GM12878 (cell line): ENCODE results near the gene DAZAP1. TPM values are rescaled to one million over a fixed set of nuclear protein-coding genes. Genes with fewer than 3 reads are reported as not detected.

ENCODE experiments used
- ATAC-seq: fragments of 200-7000 bp; cut with Tn5 transposase; 3 replicates; pipeline ENCODE4 v1.9.1; 2020; ENCODE audit warnings: mild to moderate bottlenecking, moderate library complexity
- BruUV-seq: library from RNA; stranded (reverse); fragments of 400-500 nt; replicated peaks from 2 replicates; lab custom pipeline; 2021; lab: Mats Ljungman, UMichigan
- CTCF ChIA-PET: fragments of 300-600 bp; sonication (Branson Sonifier 250); formaldehyde crosslinking; extraction: SDS; loops from one replicate; lab custom pipeline; 2021; ENCODE audit warnings: inconsistent platforms; lab: Yijun Ruan, JAX
- POLR2A ChIA-PET: fragments of 350-600 bp; formaldehyde crosslinking; extraction: SDS; loops from one replicate; lab custom pipeline; 2021; ENCODE audit warnings: inconsistent platforms; lab: Charles Lee
- RAD21 ChIA-PET: fragments of 300-600 bp; sonication (Branson Sonifier 250); formaldehyde crosslinking; loops from one replicate; lab custom pipeline; 2023; ENCODE audit warnings: antibody characterized with exemption; ENCODE audit not compliant: unreplicated experiment; lab: Charles Lee
- SMC1A ChIA-PET: fragments of 300-600 bp; sonication (Branson Sonifier 250); formaldehyde crosslinking; loops from one replicate; lab custom pipeline; 2023; ENCODE audit not compliant: unreplicated experiment, uncharacterized antibody; lab: Charles Lee
- DNase-seq: peaks from one replicate; pipeline ENCODE4 v3.0.0-alpha.2; 2011; ENCODE audit warnings: low read depth, low spot score
- FAIRE-seq: peaks from 3 replicates; lab custom pipeline; 2011; peaks lifted over from hg19 to GRCh38; lab: Jason Lieb, UNC
- H2AFZ ChIP-seq: 2 replicates; pipeline ENCODE4 v1.6.0; 2011; ENCODE audit warnings: low read depth, low read length, control low read depth; ENCODE audit not compliant: control insufficient read depth
- H3K27ac ChIP-seq: 2 replicates; pipeline ENCODE4 v1.5.1; 2011; ENCODE audit warnings: control low read depth; ENCODE audit not compliant: control insufficient read depth, insufficient read depth
- H3K27me3 ChIP-seq, 2 experiments: replicated peaks in 1 of 2; 2 replicates each; pipeline versions ENCODE4 v1.6.0 to v1.6.1; 2011; ENCODE audit warnings: low read length in 1 of 2; ENCODE audit not compliant: control insufficient read depth in 2 of 2, insufficient read depth in 2 of 2
- H3K36me3 ChIP-seq, 2 experiments: 2 replicates each; pipeline ENCODE4 v1.5.1; 2011; ENCODE audit warnings: low read length in 1 of 2; ENCODE audit not compliant: control insufficient read depth in 2 of 2, insufficient read depth in 2 of 2
- H3K4me1 ChIP-seq: 2 replicates; pipeline ENCODE4 v1.6.1; 2011; ENCODE audit warnings: mild to moderate bottlenecking, low read length, moderate library complexity, mixed read lengths; ENCODE audit not compliant: control insufficient read depth, insufficient read depth
- H3K4me2 ChIP-seq: 2 replicates; pipeline ENCODE4 v1.6.0; 2011; ENCODE audit warnings: control low read depth; ENCODE audit not compliant: control insufficient read depth, insufficient read depth
- H3K4me3 ChIP-seq: fragments of 200-600 bp; sonication (generic); 2 replicates; pipeline ENCODE4 v1.5.1; 2016
- H3K79me2 ChIP-seq: 2 replicates; pipeline ENCODE4 v1.6.0; 2011; ENCODE audit warnings: low read length; ENCODE audit not compliant: control insufficient read depth, insufficient read depth
- H3K9ac ChIP-seq: 2 replicates; pipeline ENCODE4 v1.8.0; 2011; ENCODE audit warnings: low read length, control low read depth, mixed read lengths; ENCODE audit not compliant: control insufficient read depth, insufficient read depth
- H3K9me3 ChIP-seq: replicated peaks from 3 replicates; pipeline ENCODE4 v1.5.1; 2011; ENCODE audit warnings: mild to moderate bottlenecking, low read length; ENCODE audit not compliant: control insufficient read depth, insufficient read depth
- H4K20me1 ChIP-seq: 2 replicates; pipeline ENCODE4 v1.6.0; 2011; ENCODE audit not compliant: control insufficient read depth, insufficient read depth
- ATF2 ChIP-seq: IDR thresholded peaks from 2 replicates; pipeline ENCODE4 v1.6.1; 2012; ENCODE audit warnings: low read length, inconsistent platforms
- CTCF ChIP-seq, 3 experiments: IDR thresholded peaks in 2 of 3; conservative IDR thresholded peaks in 1 of 3; 2 replicates each; pipeline ENCODE4 v1.5.1; 2011; ENCODE audit warnings: low read depth in 3 of 3, low read length in 3 of 3, mild to moderate bottlenecking in 3 of 3, control low read depth in 2 of 3, moderate library complexity in 2 of 3, inconsistent platforms in 1 of 3, mixed read lengths in 1 of 3; ENCODE audit not compliant: control insufficient read depth in 2 of 3, insufficient read depth in 1 of 3; ENCODE audit errors: extremely low read depth in 1 of 3
- FOXM1 ChIP-seq: IDR thresholded peaks from 2 replicates; pipeline ENCODE4 v1.6.1; 2012; ENCODE audit warnings: low read depth, mild to moderate bottlenecking, inconsistent platforms, low read length, moderate library complexity
- HDGF ChIP-seq: fragments of 450-650 bp; IDR thresholded peaks from 2 replicates; pipeline ENCODE4 v1.6.1; 2016; ENCODE audit warnings: antibody characterized with exemption
- IKZF1 ChIP-seq: fragments of 450-650 bp; conservative IDR thresholded peaks from 2 replicates; pipeline ENCODE4 v1.6.1; 2017; ENCODE audit warnings: antibody characterized with exemption, mild to moderate bottlenecking
- IKZF2 ChIP-seq, 2 experiments: fragments of 450-650 bp; IDR thresholded peaks; 2 replicates each; pipeline ENCODE4 v1.6.1; 2017; ENCODE audit warnings: mild to moderate bottlenecking in 2 of 2, moderate library complexity in 2 of 2
- MEF2B ChIP-seq: fragments of 450-650 bp; IDR thresholded peaks from 2 replicates; pipeline ENCODE4 v1.6.1; 2018; ENCODE audit warnings: mild to moderate bottlenecking, moderate library complexity; ENCODE audit not compliant: partially characterized antibody, poor library complexity, severe bottlenecking
- MLLT1 ChIP-seq: fragments of 450-650 bp; IDR thresholded peaks from 2 replicates; pipeline ENCODE4 v1.6.1; 2016; ENCODE audit warnings: mild to moderate bottlenecking
- POU2F2 ChIP-seq: IDR thresholded peaks from 3 replicates; pipeline ENCODE4 v1.6.1; 2011; ENCODE audit warnings: low read depth, mild to moderate bottlenecking, low read length, borderline replicate concordance
- WGBS: methylation state at CpG from one replicate; pipeline ENCODE4 v1.1.6; 2016; ENCODE audit warnings: low lambda C conversion rate; ENCODE audit not compliant: insufficient replicate concordance, insufficient coverage; ENCODE audit errors: missing lambda C conversion rate; 5-methylcytosine and 5-hydroxymethylcytosine counted together
- in situ Hi-C: fragments of 300-500 bp; cut with MboI; formaldehyde crosslinking; loops from 9 replicates; pipeline ENCODE4 v1.14.3; 2018; ENCODE audit warnings: mixed read lengths
- intact Hi-C: fragments of 100-400 bp; cut with micrococcal nuclease; formaldehyde crosslinking; loops from one replicate; pipeline ENCODE4 v1.14.2; 2022; ENCODE audit not compliant: unreplicated experiment
- polyA plus RNA-seq, 11 experiments: library from polyadenylated mRNA; depleted of rRNA in 4 of 11; unstranded in 6 of 11; stranded (reverse) in 5 of 11; fragments of >200 nt; fragmentation: Nextera tagmentation in 4 of 11; fragmentation: Illumina TruSeq in 1 of 11; extraction: Ambion mirVana in 4 of 11; extraction: Trizol in 1 of 11; gene quantifications; 1 replicate in 1 of 11; 2 replicates in 10 of 11; pipeline versions ENCODE4 v1.2.1 to v1.2.3, GENCODE V29; 2011 to 2016; ENCODE audit warnings: inconsistent platforms in 2 of 11, missing spikeins in 2 of 11, low read depth in 1 of 11
- total RNA-seq, 4 experiments: library from RNA; depleted of rRNA in 3 of 4; stranded (reverse); fragments of >200 nt in 3 of 4; fragmentation: Illumina TruSeq in 1 of 4; extraction: Trizol in 1 of 4; gene quantifications; 2 replicates each; pipeline versions ENCODE4 v1.2.1 to v1.2.3, GENCODE V29; 2013 to 2021

Gene DAZAP1
- total and polyA plus RNA-seq, 10 of the 15 experiments (the other 5 are each of a cell fraction or from before 2014, with no cell fraction given), result 9.9 to 240 (median 92.3) TPM

- TF ChIP-seq MLLT1 (0 out of 2 replicates have a peak, but pooled peaks have one; percentile 19), IKZF1 (no peak)
- Histone ChIP-seq H3K36me3 (no peaks in the 10 kb centered on the region), H3K27me3 (peaks cover 1 to 5% of the 10 kb centered on the region in 2 experiments; a peak in 2 of 4 replicates), H3K4me3 (peak overlapping the region; percentile 47; the same call in 1 of the 2 replicates), H3K4me1 (peaks cover 4% of the 10 kb centered on the region), H3K4me2 (peak overlapping the region; percentile 87; the same call in 1 of the 2 replicates), H4K20me1 (no peaks in the 10 kb centered on the region), H3K9ac (no peak overlapping the region; the same call in 1 of the 2 replicates), H2AFZ (peak overlapping the region; percentile 72), H3K79me2 (no peaks in the 10 kb centered on the region; the same call in 1 of the 2 replicates), H3K27ac (no peak overlapping the region), H3K9me3 (no peaks in the 10 kb centered on the region)
- SMC1A ChIA-PET, result no interaction called here
- in situ Hi-C loops (no loop called here), intact Hi-C loops (no loop called here)
- POLR2A ChIA-PET, result no interaction called here
- no peak for FAIRE-seq
- no peak for DNase-seq
- CTCF ChIA-PET, result no interaction called here
- BruUV-seq, result no TSS peak
- RAD21 ChIA-PET, result no interaction called here
- 34% methylated on average over 11 of the region's 11 CpGs for WGBS
- ATAC-seq, result no peak
Measured at GRCh38 chr19:1401889-1402217, 5.5 kb upstream of the DAZAP1 start.

GRCh38 chr19:1402411-1403070, 4.8 kb upstream of the DAZAP1 start:
- H4K20me1 ChIP-seq, result no peaks in the 10 kb centered on the region
- H3K9ac ChIP-seq, result no peak overlapping the region
- ATAC-seq (no peak), FAIRE-seq (no peak), DNase-seq (no peak)
- H3K36me3 ChIP-seq, result no peaks in the 10 kb centered on the region
- no peak overlapping the region for H3K4me2 ChIP-seq
- POLR2A ChIA-PET, result interaction anchor here (0.7 kb wide), 1 partner anchor 134 kb away, joined by 4 read pairs; no protein-coding TSS in a partner anchor
- RAD21 ChIA-PET, result interaction anchor here (0.6 to 1.5 kb wide), 2 partner anchors 123 to 158 kb away, joined by 3 to 5 read pairs; no protein-coding TSS in a partner anchor
- no TSS peak for BruUV-seq
- H3K27me3 ChIP-seq, result peaks cover 1 to 5% of the 10 kb centered on the region in 2 experiments; a peak in 2 of 4 replicates
- in situ Hi-C loops, result no loop called here
- peaks cover under 1% of the 10 kb centered on the region for H3K79me2 ChIP-seq
- no peak overlapping the region for H3K4me3 ChIP-seq
- CTCF ChIA-PET, result interaction anchor here (0.9 to 1.1 kb wide), 2 partner anchors 122 to 123 kb away, joined by 3 read pairs; no protein-coding TSS in a partner anchor
- 18% methylated on average over 25 of the region's 25 CpGs for WGBS
- H3K9me3 ChIP-seq, result no peaks in the 10 kb centered on the region
- no peak overlapping the region for H3K27ac ChIP-seq
- intact Hi-C loops, result no loop called here
- SMC1A ChIA-PET, result no interaction called here
- no peak overlapping the region for H2AFZ ChIP-seq
- peaks cover 4% of the 10 kb centered on the region for H3K4me1 ChIP-seq
- TF ChIP-seq HDGF (no peak), IKZF2 (IDR thresholded peaks at IDR 0.05) (no peak), MEF2B (no peak), ATF2 (no peak), CTCF (IDR thresholded peaks at IDR 0.05 in 2 of 3, conservative IDR thresholded peaks at IDR 0.05 in 1 of 3; ENCODE audit: control insufficient read depth in 2 of 3, extremely low read depth in 1 of 3, insufficient read depth in 1 of 3, low read depth in 3 of 3, low read length in 3 of 3) (no peak), FOXM1 (no peak), POU2F2 (no peak)
